Right atrium auricular region (tissue), 2 donors: ENCODE results near the gene HPCAL1. TPM values are rescaled to one million over a fixed set of nuclear protein-coding genes. Genes with fewer than 3 reads are reported as not detected.

Experiments
- DNase-seq: peaks from one replicate; pipeline ENCODE4 v3.0.0-alpha.2; 2019; ENCODE audit warnings: low spot score
- H3K27ac ChIP-seq, 2 donors: fragments of 200-600 bp; sonication (generic); 1 replicate in 1 of 2; 2 replicates in 1 of 2; pipeline ENCODE4 v1.5.1; 2016 to 2019
- H3K27me3 ChIP-seq, 2 donors: fragments of 200-600 bp; sonication (generic); one replicate each; pipeline versions ENCODE4 v1.5.1 to v1.6.0; 2017 to 2019
- H3K36me3 ChIP-seq: fragments of 200-600 bp; sonication (generic); one replicate; pipeline ENCODE4 v1.5.1; 2016
- H3K4me1 ChIP-seq, 2 donors: fragments of 200-600 bp; sonication (generic); one replicate each; pipeline versions ENCODE4 v1.5.1 to v1.6.0; 2017 to 2019
- H3K4me3 ChIP-seq, 2 donors: fragments of 200-600 bp; sonication (generic); 1 replicate in 1 of 2; 2 replicates in 1 of 2; pipeline ENCODE4 v1.5.1; 2017 to 2019; ENCODE audit warnings: mild to moderate bottlenecking in 1 of 2, moderate library complexity in 1 of 2
- H3K9me3 ChIP-seq, 2 donors: fragments of 200-600 bp; sonication (generic); one replicate each; pipeline ENCODE4 v1.5.1; 2019
- total RNA-seq, 2 donors: library from RNA; depleted of rRNA; stranded (reverse); fragments of >200 nt; gene quantifications; one replicate each; pipeline ENCODE4 v1.1.0, GENCODE V29; 2016
- TF ChIP-seq, protein P1 (sequence below), 2 donors: fragments of 200-600 bp; sonication (generic); IDR thresholded peaks; one replicate each; pipeline ENCODE4 v1.5.1; 2019; ENCODE audit warnings: antibody characterized with exemption in 2 of 2

The HPCAL1 gene
- total RNA-seq, 2 donors from 2014 or later, result 28.7 to 35.5 TPM

DNA sequence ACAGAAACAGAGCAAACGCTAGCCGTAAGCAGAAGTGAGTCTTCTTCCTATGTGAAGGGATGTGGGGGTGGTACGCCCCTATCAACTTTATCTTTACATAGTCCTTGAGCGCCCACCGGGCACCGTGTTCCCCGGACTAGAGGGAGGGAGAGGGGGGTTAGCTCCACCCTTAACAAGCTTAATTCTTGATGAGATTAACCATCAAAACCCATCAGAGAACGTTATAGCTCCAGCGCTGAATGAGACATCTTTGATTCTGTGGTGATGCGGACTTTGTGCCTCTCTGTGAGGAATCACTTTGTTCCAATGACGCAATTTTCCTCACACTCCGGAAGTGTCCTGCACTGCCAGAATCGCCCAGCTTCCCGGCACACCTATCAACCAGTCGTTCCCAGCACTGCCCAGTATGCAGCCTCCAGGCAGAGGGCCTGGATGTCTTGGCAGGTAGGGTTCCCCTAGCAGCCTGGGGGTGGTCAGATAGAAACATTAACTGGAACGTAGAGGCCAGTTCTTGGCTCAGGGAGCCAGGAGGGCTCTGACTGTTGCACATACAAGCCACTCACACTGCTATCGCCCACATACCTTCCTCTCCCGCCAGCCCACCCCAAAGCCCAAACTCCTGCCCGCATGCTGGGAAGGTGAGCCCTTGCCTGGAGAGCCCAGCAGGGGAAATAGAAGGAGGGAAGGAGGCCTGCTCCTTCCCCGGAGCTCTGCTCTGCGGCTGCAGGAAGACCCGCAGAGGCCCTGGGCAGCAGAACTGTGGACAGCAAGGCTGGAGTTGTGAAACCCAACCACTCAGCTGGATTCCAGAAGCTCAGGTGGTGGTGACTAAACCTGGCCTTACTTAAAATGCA is 147.4 kb downstream of the HPCAL1 start:
- Histone ChIP-seq H3K27me3 (no peaks in the 10 kb centered on the region), H3K4me1 (peaks cover 0 to 49% of the 10 kb centered on the region in 2 donors), H3K4me3 (no peak overlapping the region), H3K36me3 (peaks cover under 1% of the 10 kb centered on the region), H3K9me3 (no peaks in the 10 kb centered on the region), H3K27ac (no peak overlapping the region)
- TF ChIP-seq, protein P1, sequence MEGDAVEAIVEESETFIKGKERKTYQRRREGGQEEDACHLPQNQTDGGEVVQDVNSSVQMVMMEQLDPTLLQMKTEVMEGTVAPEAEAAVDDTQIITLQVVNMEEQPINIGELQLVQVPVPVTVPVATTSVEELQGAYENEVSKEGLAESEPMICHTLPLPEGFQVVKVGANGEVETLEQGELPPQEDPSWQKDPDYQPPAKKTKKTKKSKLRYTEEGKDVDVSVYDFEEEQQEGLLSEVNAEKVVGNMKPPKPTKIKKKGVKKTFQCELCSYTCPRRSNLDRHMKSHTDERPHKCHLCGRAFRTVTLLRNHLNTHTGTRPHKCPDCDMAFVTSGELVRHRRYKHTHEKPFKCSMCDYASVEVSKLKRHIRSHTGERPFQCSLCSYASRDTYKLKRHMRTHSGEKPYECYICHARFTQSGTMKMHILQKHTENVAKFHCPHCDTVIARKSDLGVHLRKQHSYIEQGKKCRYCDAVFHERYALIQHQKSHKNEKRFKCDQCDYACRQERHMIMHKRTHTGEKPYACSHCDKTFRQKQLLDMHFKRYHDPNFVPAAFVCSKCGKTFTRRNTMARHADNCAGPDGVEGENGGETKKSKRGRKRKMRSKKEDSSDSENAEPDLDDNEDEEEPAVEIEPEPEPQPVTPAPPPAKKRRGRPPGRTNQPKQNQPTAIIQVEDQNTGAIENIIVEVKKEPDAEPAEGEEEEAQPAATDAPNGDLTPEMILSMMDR (IDR thresholded peaks at IDR 0.05), result no peak
- DNase-seq, result no peak

DNA sequence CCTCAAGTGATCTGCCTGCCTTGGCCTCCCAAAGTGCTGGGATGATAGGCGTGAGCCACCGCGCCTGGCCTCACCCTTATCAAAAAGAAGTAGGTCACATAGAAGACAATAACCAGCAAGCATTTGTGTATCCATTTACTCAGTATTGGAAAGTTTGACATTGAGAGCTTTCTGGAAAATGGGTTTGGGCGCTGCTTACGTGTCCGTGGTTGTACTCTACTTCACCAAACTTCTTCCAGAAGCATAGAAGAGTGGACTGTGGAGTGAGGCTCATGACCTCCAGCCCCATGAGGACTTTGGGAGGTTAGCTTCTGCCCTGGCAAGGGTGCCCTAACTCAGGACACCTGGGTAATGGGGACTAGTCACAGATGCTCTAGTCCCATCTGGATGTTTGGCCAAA is 149.1 kb downstream of the HPCAL1 start:
- no peak for DNase-seq
- no peaks in the 10 kb centered on the region for H3K27me3 ChIP-seq
- H3K4me3 ChIP-seq, result no peak overlapping the region
- H3K27ac ChIP-seq, result no peak overlapping the region
- TF ChIP-seq, protein P1 (IDR thresholded peaks at IDR 0.05), result no peak
- no peaks in the 10 kb centered on the region for H3K36me3 ChIP-seq
- peaks cover 0 to 41% of the 10 kb centered on the region in 2 donors for H3K4me1 ChIP-seq
- no peaks in the 10 kb centered on the region for H3K9me3 ChIP-seq

DNA sequence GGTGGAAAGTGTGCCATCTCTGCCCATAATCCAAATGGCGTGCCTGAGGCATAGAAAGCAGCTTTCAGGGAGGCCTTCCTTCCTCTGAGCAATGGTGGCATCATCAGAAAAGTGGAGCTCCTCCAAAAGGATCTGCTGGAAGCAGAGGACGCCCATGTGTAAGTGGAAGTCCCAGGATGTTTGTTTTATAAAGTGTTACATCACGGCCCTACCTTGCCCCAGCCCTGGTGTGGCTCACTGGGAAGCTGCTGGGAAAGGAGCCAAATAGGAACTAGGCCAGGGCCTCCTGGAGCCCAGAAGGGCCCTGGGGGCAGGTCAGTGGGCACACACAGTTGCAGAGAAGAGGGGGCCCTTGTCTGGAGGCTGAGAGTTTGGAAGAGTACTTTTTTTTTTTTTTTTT is 149.6 kb downstream of the HPCAL1 start:
- TF ChIP-seq, protein P1 (IDR thresholded peaks at IDR 0.05), result no peak
- no peak overlapping the region for H3K27ac ChIP-seq
- H3K9me3 ChIP-seq, result no peaks in the 10 kb centered on the region
- H3K4me1 ChIP-seq, result peaks cover 0 to 36% of the 10 kb centered on the region in 2 donors
- no peak for DNase-seq
- H3K36me3 ChIP-seq, result no peaks in the 10 kb centered on the region
- H3K27me3 ChIP-seq, result no peaks in the 10 kb centered on the region
- no peak overlapping the region for H3K4me3 ChIP-seq

DNA sequence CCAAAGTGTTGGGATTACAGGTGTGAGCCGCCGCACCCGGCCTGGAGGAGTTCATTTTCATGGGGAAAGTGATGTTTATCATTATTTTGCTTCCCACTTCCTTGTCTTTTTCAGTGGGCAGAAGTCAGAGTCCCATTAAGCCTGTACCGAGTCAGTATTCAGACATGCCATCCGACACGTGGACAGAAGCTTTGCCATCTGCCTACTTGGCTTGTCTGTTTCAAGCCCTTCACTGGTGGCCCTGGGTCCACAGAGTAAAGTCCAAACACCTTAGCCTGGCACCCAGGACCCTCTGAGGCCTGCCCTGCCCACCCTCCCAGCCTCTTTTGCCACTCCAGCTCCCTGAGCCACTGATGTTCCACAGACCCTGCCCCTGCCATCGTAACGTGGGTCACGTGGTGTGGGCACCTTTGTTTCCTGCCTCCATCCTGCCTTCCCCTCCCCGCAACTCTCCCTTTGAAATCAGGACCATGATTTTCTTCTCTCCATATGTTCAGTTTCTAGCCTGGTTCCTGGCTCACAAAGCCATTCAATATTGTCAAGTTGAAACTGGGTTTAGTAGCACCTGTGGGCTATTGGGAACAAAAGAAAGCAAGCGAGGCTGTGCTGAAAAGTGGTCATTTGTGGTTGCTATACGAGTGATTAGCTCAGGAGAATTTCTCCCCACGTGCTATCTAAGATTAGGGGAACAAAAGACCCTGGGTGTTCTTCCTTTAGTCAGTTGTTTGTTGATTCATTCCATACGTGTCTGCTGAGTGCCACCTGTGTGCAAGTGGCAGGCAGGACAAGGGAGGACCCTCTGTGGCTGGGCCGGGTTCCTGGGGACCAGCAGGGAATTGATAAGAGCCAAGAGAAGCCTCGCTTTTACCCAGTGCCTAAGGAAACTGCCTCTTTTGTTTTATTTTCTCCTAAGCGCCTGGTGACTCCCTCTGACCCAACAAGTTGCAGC is 150.5 kb downstream of the HPCAL1 start:
- Histone ChIP-seq H3K27ac (no peak overlapping the region), H3K36me3 (no peaks in the 10 kb centered on the region), H3K27me3 (no peaks in the 10 kb centered on the region), H3K4me3 (no peak overlapping the region), H3K9me3 (no peaks in the 10 kb centered on the region), H3K4me1 (peaks cover 0 to 39% of the 10 kb centered on the region in 2 donors)
- TF ChIP-seq, protein P1 (IDR thresholded peaks at IDR 0.05), result no peak
- DNase-seq, result no peak

DNA sequence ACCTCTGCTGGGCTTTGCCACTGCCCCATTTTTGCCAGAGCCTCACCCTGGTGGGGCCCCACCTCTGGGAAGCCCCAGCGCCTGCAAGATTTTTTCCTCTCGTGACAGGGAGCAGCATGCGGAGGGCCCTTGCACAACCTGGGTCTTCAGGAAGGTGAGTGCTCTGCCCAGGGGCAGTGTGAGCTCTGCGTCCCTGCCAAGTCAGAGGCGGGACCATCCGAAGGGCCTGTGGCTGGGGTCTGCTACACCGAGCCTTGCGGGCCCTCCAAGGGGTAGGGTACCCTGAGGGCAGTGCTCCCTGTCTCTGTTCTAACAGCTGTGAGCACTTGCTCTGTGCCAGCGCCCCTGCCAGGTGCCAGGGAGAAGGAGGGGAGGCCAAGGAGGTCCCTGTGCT is 151.2 kb downstream of the HPCAL1 start:
- Histone ChIP-seq H3K27ac (no peak overlapping the region), H3K36me3 (no peaks in the 10 kb centered on the region), H3K27me3 (no peaks in the 10 kb centered on the region), H3K4me1 (peaks cover 0 to 36% of the 10 kb centered on the region in 2 donors), H3K9me3 (no peaks in the 10 kb centered on the region), H3K4me3 (no peak overlapping the region)
- no peak for DNase-seq
- TF ChIP-seq, protein P1 (IDR thresholded peaks at IDR 0.05), result no peak
